Measurements from ENCODE around the gene MLST8. TPM values are rescaled to one million over a fixed set of nuclear protein-coding genes. Genes with fewer than 3 reads are reported as not detected.

The MLST8 gene
- total and polyA plus RNA-seq, 4 donors, result 11.1 to 26.7 (median 20.2) TPM

DNA sequence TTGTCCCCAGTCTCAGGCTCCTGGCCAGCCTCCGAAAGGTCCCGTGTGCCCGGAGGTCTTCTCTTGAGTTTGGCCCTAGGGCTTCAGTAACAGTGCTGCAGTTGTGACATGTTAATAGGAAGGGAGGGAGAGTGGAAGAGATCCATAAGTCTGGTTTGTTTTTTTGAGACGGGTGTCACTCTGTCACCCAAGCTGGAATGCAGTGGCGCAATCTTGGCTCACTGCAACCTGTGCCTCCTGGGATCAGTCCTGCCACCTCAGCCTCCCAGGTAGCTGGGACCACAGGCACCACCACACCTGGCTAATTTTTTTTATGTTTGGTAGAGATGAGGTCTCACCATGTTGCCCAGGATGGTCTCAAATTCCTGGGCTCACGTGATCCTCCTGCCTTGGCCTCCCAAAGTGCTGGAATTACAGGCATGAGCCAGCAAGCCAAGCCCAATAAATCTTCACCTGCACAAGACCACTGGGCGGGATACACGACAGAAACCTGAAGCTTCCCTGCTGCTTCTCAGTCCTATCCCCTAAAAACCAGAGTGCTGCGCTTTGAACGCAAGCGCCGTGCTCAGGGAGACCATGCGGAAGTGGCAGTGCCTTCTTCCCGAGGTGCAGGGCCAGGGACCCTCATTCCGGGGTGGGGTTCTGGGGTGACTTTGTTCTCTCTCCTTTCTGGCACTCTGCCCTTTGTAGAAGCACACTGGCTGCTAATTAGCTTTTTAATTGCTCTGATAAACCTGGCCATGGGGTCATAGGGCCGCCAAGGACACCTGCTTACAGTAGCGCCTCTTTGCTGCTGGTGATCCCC, 38.8 kb upstream of the MLST8 start:
- H3K9me3 ChIP-seq (ENCODE audit: control insufficient read depth in 4 of 4, low read length in 3 of 4), result no peaks in the 10 kb centered on the region
- H3K4me3 ChIP-seq (ENCODE audit: low read depth in 1 of 3, low read length in 3 of 3), result no peak overlapping the region
- peaks cover 0 to 16% (median 7%) of the 10 kb centered on the region in 4 donors for H3K36me3 ChIP-seq (ENCODE audit: control insufficient read depth in 4 of 4, insufficient read depth in 3 of 4, low read depth in 1 of 4, low read length in 3 of 4)
- no peak overlapping the region for H3K9ac ChIP-seq (ENCODE audit: low read depth in 1 of 2, low read length in 2 of 2)
- WGBS, result 84% methylated on average over 17 of the region's 17 CpGs
- TF ChIP-seq YY1 (IDR thresholded peaks at IDR 0.05), result no peak
- TF ChIP-seq HNF4A (conservative IDR thresholded peaks at IDR 0.05), result peak in 1 of 2 donors; percentile 49
- peak overlapping the region in 1 of 2 donors; percentile 7 for H3K27ac ChIP-seq (ENCODE audit: low read depth in 1 of 2, low read length in 2 of 2)
- H3K27me3 ChIP-seq (ENCODE audit: control insufficient read depth in 4 of 4, insufficient read depth in 4 of 4, low read length in 3 of 4), result no peaks in the 10 kb centered on the region
- no peak for DNase-seq (ENCODE audit: low spot score)
- H3K4me1 ChIP-seq (ENCODE audit: control insufficient read depth in 4 of 4, insufficient read depth in 4 of 4, low read length in 3 of 4), result peaks cover 15 to 40% (median 26%) of the 10 kb centered on the region in 4 donors

- WGBS, result 71% methylated on average over 18 of the region's 18 CpGs
- peaks cover 12 to 33% (median 22%) of the 10 kb centered on the region in 4 donors for H3K4me1 ChIP-seq (ENCODE audit: control insufficient read depth in 4 of 4, insufficient read depth in 4 of 4, low read length in 3 of 4)
- no peak overlapping the region for H3K9ac ChIP-seq (ENCODE audit: low read depth in 1 of 2, low read length in 2 of 2)
- H3K9me3 ChIP-seq (ENCODE audit: control insufficient read depth in 4 of 4, low read length in 3 of 4), result no peaks in the 10 kb centered on the region
- H3K27me3 ChIP-seq (ENCODE audit: control insufficient read depth in 4 of 4, insufficient read depth in 4 of 4, low read length in 3 of 4), result no peaks in the 10 kb centered on the region
- TF ChIP-seq RXRA (IDR thresholded peaks at IDR 0.05) (no peak), HNF4G (IDR thresholded peaks at IDR 0.05) (no peak), REST (IDR thresholded peaks at IDR 0.05) (no peak), FOXA2 (IDR thresholded peaks at IDR 0.05) (no peak), TAF1 (conservative IDR thresholded peaks at IDR 0.05) (no peak), RAD21 (IDR thresholded peaks at IDR 0.05) (no peak), SP1 (IDR thresholded peaks at IDR 0.05) (no peak), JUND (IDR thresholded peaks at IDR 0.05) (no peak)
- no peak overlapping the region for H3K27ac ChIP-seq (ENCODE audit: low read depth in 1 of 2, low read length in 2 of 2)
- H3K36me3 ChIP-seq (ENCODE audit: control insufficient read depth in 4 of 4, insufficient read depth in 3 of 4, low read depth in 1 of 4, low read length in 3 of 4), result peaks cover 0 to 22% (median 7%) of the 10 kb centered on the region in 4 donors
- DNase-seq (ENCODE audit: low spot score), result no peak
- no peak overlapping the region for H3K4me3 ChIP-seq (ENCODE audit: low read depth in 1 of 3, low read length in 3 of 3)
Observed at GRCh38 chr16:2167068-2167638, 38.1 kb upstream of the MLST8 start.

DNA sequence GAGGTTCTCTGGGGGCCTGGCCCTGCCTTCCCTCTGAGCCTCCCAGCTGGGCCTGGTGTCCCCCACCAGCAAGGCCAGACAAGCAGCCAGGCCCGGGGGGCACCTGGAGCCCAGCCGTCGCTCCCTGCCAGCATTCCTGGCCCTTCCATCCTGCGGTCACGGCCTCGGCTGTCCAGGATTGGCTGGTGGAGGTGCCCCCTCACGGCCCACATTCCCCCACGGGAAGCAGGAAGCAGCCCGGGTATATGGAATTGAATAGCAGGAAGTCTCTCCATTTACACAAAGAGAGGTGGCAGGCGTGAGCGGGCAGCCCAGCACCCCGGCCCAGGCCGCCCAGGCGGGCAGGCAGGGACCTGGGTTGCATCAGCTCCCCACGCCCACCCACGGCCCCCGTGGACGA, 35.2 kb upstream of the MLST8 start:
- 83% methylated on average over 18 of the region's 18 CpGs for WGBS
- H3K4me1 ChIP-seq (ENCODE audit: control insufficient read depth in 4 of 4, insufficient read depth in 4 of 4, low read length in 3 of 4), result peaks cover 9 to 25% (median 17%) of the 10 kb centered on the region in 4 donors
- TF ChIP-seq EGR1 (IDR thresholded peaks at IDR 0.05; ENCODE audit: low read depth in 2 of 2) (no peak), ZBTB33 (IDR thresholded peaks at IDR 0.05) (no peak), HNF4G (IDR thresholded peaks at IDR 0.05) (no peak), RXRA (IDR thresholded peaks at IDR 0.05) (no peak), JUND (IDR thresholded peaks at IDR 0.05) (no peak), SP1 (IDR thresholded peaks at IDR 0.05) (no peak), FOXA2 (IDR thresholded peaks at IDR 0.05) (no peak), RAD21 (IDR thresholded peaks at IDR 0.05) (no peak), NR2F2 (IDR thresholded peaks at IDR 0.05) (no peak), HNF4A (conservative IDR thresholded peaks at IDR 0.05) (no peak), REST (IDR thresholded peaks at IDR 0.05) (no peak), FOXA1 (IDR thresholded peaks at IDR 0.05) (no peak)
- TF ChIP-seq, protein P1, sequence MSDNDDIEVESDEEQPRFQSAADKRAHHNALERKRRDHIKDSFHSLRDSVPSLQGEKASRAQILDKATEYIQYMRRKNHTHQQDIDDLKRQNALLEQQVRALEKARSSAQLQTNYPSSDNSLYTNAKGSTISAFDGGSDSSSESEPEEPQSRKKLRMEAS (IDR thresholded peaks at IDR 0.05), result no peak
- TF ChIP-seq, protein P2, sequence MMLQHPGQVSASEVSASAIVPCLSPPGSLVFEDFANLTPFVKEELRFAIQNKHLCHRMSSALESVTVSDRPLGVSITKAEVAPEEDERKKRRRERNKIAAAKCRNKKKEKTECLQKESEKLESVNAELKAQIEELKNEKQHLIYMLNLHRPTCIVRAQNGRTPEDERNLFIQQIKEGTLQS (IDR thresholded peaks at IDR 0.05), result no peak

More for the DNA sequence above, 35.2 kb upstream of the MLST8 start:
- H3K27me3 ChIP-seq (ENCODE audit: control insufficient read depth in 4 of 4, insufficient read depth in 4 of 4, low read length in 3 of 4), result no peaks in the 10 kb centered on the region
- H3K9ac ChIP-seq (ENCODE audit: low read depth in 1 of 2, low read length in 2 of 2), result no peak overlapping the region
- DNase-seq (ENCODE audit: low spot score), result no peak
- peaks cover 9 to 47% (median 24%) of the 10 kb centered on the region in 4 donors for H3K36me3 ChIP-seq (ENCODE audit: control insufficient read depth in 4 of 4, insufficient read depth in 3 of 4, low read depth in 1 of 4, low read length in 3 of 4)
- no peak overlapping the region for H3K4me3 ChIP-seq (ENCODE audit: low read depth in 1 of 3, low read length in 3 of 3)
- H3K9me3 ChIP-seq (ENCODE audit: control insufficient read depth in 4 of 4, low read length in 3 of 4), result no peaks in the 10 kb centered on the region
- no peak overlapping the region for H3K27ac ChIP-seq (ENCODE audit: low read depth in 1 of 2, low read length in 2 of 2)

All from liver (tissue), 9 donors.